Adrenal gland (tissue), 5 donors: ENCODE data around the gene ABHD18.

ENCODE experiments used
- CTCF ChIP-seq, 6 experiments: fragments of 450-650 bp in 4 of 6; fragments of 200-600 bp in 2 of 6; sonication (generic) in 1 of 6; IDR thresholded peaks; 1 replicate in 5 of 6; 2 replicates in 1 of 6; pipeline versions ENCODE4 v1.5.1 to v1.8.0; 2016 to 2021; ENCODE audit warnings: antibody characterized with exemption in 6 of 6, mild to moderate bottlenecking in 2 of 6, moderate library complexity in 1 of 6
- POLR2A ChIP-seq, 2 donors: fragments of 450-650 bp; IDR thresholded peaks; one replicate each; pipeline ENCODE4 v1.6.1; 2017; ENCODE audit warnings: antibody characterized with exemption in 2 of 2, mild to moderate bottlenecking in 2 of 2, moderate library complexity in 1 of 2
- donor health status: DM: no; HTN: no; CAD: no.

- TF ChIP-seq CTCF (IDR thresholded peaks at IDR 0.05) (no peak), POLR2A (IDR thresholded peaks at IDR 0.05) (no peak)
These were observed 66.7 kb downstream of the ABHD18 start for GRCh38 chr4:128031756-128032384.
